Stomach (tissue), 9 donors: ENCODE measurements around the gene CD300H. TPM values are rescaled to one million over a fixed set of nuclear protein-coding genes. Genes with fewer than 3 reads are reported as not detected.

ENCODE experiments used
- DNase-seq, 2 donors: peaks; one replicate each; pipeline versions ENCODE4 v3.0.0 to v3.0.0-alpha.2; 2013 to 2019
- H3K27ac ChIP-seq, 5 donors: fragments of 200-600 bp in 4 of 5; sonication (generic) in 4 of 5; one replicate each; pipeline ENCODE4 v1.5.1; 2013 to 2019; ENCODE audit warnings: mild to moderate bottlenecking in 1 of 5, moderate library complexity in 1 of 5
- H3K27me3 ChIP-seq, 3 donors: fragments of 200-600 bp; sonication (generic); one replicate each; pipeline ENCODE4 v1.5.1; 2017 to 2019; ENCODE audit warnings: mixed run types in 1 of 3
- H3K36me3 ChIP-seq, 4 donors: fragments of 200-600 bp; sonication (generic); 1 replicate in 3 of 4; 2 replicates in 1 of 4; pipeline ENCODE4 v1.5.1; 2016 to 2019
- H3K4me1 ChIP-seq, 4 donors: fragments of 200-600 bp; sonication (generic); one replicate each; pipeline ENCODE4 v1.5.1; 2016 to 2019
- H3K4me3 ChIP-seq, 4 donors: fragments of 200-600 bp; sonication (generic) in 3 of 4; one replicate each; pipeline ENCODE4 v1.5.1; 2016 to 2019; ENCODE audit warnings: mild to moderate bottlenecking in 1 of 4
- H3K9me3 ChIP-seq, 4 donors: fragments of 200-600 bp; sonication (generic); one replicate each; pipeline ENCODE4 v1.5.1; 2016 to 2019
- EP300 ChIP-seq: sonication (generic); formaldehyde crosslinking; IDR thresholded peaks from one replicate; pipeline ENCODE4 v1.6.1; 2017; ENCODE audit warnings: antibody characterized with exemption
- POLR2A ChIP-seq, 4 donors: fragments of 450-650 bp; IDR thresholded peaks; one replicate each; pipeline ENCODE4 v1.6.1; 2016; ENCODE audit warnings: antibody characterized with exemption in 4 of 4, control low read depth in 2 of 4, mild to moderate bottlenecking in 1 of 4, moderate library complexity in 1 of 4
- POLR2AphosphoS5 ChIP-seq, 3 donors: sonication (generic); formaldehyde crosslinking; IDR thresholded peaks; one replicate each; pipeline ENCODE4 v1.6.1; 2016; ENCODE audit warnings: antibody characterized with exemption in 3 of 3
- WGBS, 5 donors: extraction: QIAGEN DNeasy Blood & Tissue Kit in 3 of 5; methylation state at CpG; one replicate each; pipeline versions ENCODE4 v1.1.5 to v1.1.7; 2013 to 2018; 5-methylcytosine and 5-hydroxymethylcytosine counted together
- intact Hi-C: fragments of 100-400 bp; cut with DNase I; formaldehyde crosslinking; loops from one replicate; pipeline ENCODE4 v1.15.1; 2023; ENCODE audit warnings: low total_unique reads
- polyA plus RNA-seq, 3 donors: library from polyadenylated mRNA; stranded (reverse); fragments of 200-250 nt; gene quantifications; one replicate each; pipeline ENCODE4 v1.2.3, GENCODE V29; 2013
- total RNA-seq, 5 donors: library from RNA; depleted of rRNA; stranded (reverse); fragments of >200 nt; gene quantifications; one replicate each; pipeline versions ENCODE4 v1.1.0 to v1.2.3, GENCODE V29; 2014 to 2016
- TF ChIP-seq, protein P1 (sequence below), 7 experiments: fragments of 450-650 bp in 4 of 7; fragments of 200-600 bp in 3 of 7; sonication (generic) in 3 of 7; IDR thresholded peaks; one replicate each; pipeline ENCODE4 v1.5.1; 2016 to 2019; ENCODE audit warnings: antibody characterized with exemption in 7 of 7, control low read depth in 2 of 7, mild to moderate bottlenecking in 1 of 7
- donor health status: healthy with polysubstance abuse.
- donor health status: Bipolar disorder and iron deficiency.
- donor health status: healthy.

Gene CD300H
- total and polyA plus RNA-seq, 8 donors: not detected

DNA sequence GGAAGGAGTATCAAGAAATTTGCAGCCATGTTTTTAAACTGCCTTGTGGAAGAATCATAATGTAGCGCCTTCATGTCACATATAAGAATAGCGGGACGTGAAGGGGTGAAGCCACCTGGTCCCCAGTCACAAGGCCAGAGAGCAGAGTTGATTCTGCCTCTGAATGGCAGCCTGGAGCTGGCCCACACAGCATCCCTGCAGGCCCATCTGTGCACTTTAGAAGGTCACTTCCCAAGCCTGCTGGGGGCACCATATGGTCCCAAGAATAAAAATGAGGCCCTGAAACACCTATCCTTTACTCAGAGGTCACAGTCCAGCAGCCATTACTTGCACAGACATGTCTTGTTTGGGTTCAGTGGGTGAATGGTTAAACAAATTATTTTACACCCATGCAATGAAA, 41.2 kb upstream of the CD300H start:
- peaks cover 0 to 12% (median 2%) of the 10 kb centered on the region in 4 donors for H3K4me1 ChIP-seq
- intact Hi-C loops: no loop called here
- no peak overlapping the region for H3K4me3 ChIP-seq
- WGBS, 5 donors: 82 to 98% (median 92%) methylated on average over 3 of the region's 3 CpGs
- peaks cover 0 to 40% (median 5%) of the 10 kb centered on the region in 3 donors for H3K27me3 ChIP-seq
- TF ChIP-seq, protein P1, sequence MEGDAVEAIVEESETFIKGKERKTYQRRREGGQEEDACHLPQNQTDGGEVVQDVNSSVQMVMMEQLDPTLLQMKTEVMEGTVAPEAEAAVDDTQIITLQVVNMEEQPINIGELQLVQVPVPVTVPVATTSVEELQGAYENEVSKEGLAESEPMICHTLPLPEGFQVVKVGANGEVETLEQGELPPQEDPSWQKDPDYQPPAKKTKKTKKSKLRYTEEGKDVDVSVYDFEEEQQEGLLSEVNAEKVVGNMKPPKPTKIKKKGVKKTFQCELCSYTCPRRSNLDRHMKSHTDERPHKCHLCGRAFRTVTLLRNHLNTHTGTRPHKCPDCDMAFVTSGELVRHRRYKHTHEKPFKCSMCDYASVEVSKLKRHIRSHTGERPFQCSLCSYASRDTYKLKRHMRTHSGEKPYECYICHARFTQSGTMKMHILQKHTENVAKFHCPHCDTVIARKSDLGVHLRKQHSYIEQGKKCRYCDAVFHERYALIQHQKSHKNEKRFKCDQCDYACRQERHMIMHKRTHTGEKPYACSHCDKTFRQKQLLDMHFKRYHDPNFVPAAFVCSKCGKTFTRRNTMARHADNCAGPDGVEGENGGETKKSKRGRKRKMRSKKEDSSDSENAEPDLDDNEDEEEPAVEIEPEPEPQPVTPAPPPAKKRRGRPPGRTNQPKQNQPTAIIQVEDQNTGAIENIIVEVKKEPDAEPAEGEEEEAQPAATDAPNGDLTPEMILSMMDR (IDR thresholded peaks at IDR 0.05): no peak
- no peak for TF ChIP-seq POLR2AphosphoS5 (IDR thresholded peaks at IDR 0.05)
- no peak for TF ChIP-seq EP300
- TF ChIP-seq POLR2A (IDR thresholded peaks at IDR 0.05): no peak
- no peak for DNase-seq
- no peaks in the 10 kb centered on the region for H3K36me3 ChIP-seq
- no peak overlapping the region for H3K27ac ChIP-seq
- H3K9me3 ChIP-seq: no peaks in the 10 kb centered on the region

DNA sequence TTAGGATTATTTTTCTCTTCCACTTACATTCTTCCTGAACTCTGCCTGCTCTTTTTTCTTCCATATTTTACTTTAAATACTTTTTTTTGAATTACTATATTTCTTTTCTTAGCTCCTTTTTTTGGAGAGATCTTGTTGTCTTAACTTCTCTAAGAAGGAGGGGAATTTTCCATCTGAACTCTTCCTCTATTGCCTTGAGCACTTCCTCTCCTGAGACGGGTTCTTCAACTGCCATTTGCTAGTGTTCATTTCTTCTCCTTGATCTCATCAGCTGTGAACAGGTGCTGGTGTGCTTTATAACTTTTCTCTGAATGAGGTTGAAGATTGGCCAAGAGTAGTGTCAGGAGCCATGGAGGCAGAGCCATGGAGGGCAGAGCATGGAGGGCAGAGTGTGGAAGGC, 39.9 kb upstream of the CD300H start:
- 52 to 66% (median 63%) methylated on average over 1 of the region's 1 CpG for WGBS, 5 donors
- Histone ChIP-seq H3K4me3 (no peak overlapping the region), H3K9me3 (no peaks in the 10 kb centered on the region), H3K27ac (no peak overlapping the region), H3K27me3 (peaks cover 0 to 40% (median 5%) of the 10 kb centered on the region in 3 donors), H3K36me3 (no peaks in the 10 kb centered on the region), H3K4me1 (peaks cover 0 to 12% (median 2%) of the 10 kb centered on the region in 4 donors)
- no peak for DNase-seq
- TF ChIP-seq EP300: no peak
- no peak for TF ChIP-seq POLR2A (IDR thresholded peaks at IDR 0.05)
- intact Hi-C loops: no loop called here

DNA sequence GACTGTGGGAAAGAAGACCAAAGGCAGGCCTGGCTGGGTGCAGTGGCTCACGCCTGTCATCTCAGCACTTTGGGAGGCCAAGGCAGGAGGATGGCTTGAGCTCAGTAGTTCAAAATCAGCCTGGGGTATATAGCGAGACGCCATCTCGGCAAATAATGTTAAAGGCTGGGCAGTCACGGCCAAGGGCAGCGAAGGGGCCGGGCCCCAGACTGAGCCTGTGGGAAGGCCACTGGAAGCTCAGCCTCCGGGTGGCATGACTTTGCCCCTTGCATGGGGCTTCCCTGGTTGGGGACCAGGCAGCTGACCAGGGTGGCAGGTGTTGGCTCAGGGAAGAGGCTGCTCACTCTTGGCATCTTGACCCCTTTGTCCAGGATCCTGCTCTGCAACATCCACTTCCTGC, 38.7 kb upstream of the CD300H start:
- Histone ChIP-seq H3K36me3 (no peaks in the 10 kb centered on the region), H3K9me3 (no peaks in the 10 kb centered on the region), H3K27me3 (peaks cover 0 to 40% (median 5%) of the 10 kb centered on the region in 3 donors), H3K4me1 (peaks cover 0 to 12% (median 2%) of the 10 kb centered on the region in 4 donors), H3K27ac (no peak overlapping the region), H3K4me3 (no peak overlapping the region)
- WGBS, 5 donors: 80 to 92% (median 87%) methylated on average over 8 of the region's 8 CpGs
- no peak for TF ChIP-seq POLR2A (IDR thresholded peaks at IDR 0.05)
- TF ChIP-seq, protein P1 (IDR thresholded peaks at IDR 0.05): no peak
- no peak for TF ChIP-seq POLR2AphosphoS5 (IDR thresholded peaks at IDR 0.05)
- no peak for TF ChIP-seq EP300
- no peak for DNase-seq
- intact Hi-C loops: no loop called here

DNA sequence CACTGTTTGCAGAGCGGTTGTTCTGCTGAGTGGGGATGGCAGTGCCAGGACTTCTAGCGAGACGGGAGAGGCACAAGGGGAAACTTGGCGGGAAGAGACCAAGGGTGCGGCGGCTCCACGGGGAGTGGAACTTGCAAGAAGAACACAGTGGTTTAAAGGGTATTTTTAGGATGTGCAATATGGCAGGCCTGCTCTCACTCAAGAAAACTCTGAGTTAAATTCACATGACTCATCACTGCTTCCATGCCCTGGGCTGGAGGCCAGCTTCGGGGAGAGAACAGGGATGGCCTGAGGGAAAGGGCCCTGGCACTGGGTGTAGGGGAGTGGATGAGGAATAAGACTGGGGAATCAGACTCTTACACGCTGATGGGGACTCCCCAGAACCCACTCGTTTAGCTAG, 38.1 kb upstream of the CD300H start:
- Histone ChIP-seq H3K27ac (peak overlapping the region in 2 of 5 donors; percentile 24 to 51), H3K27me3 (peaks cover 0 to 41% (median 5%) of the 10 kb centered on the region in 3 donors), H3K36me3 (no peaks in the 10 kb centered on the region), H3K9me3 (no peaks in the 10 kb centered on the region), H3K4me3 (no peak overlapping the region), H3K4me1 (peaks cover 0 to 12% (median 2%) of the 10 kb centered on the region in 4 donors)
- TF ChIP-seq POLR2A (IDR thresholded peaks at IDR 0.05) (no peak), EP300 (no peak), POLR2AphosphoS5 (IDR thresholded peaks at IDR 0.05) (peak in 1 of 3 donors; percentile 46)
- TF ChIP-seq, protein P1 (IDR thresholded peaks at IDR 0.05): no peak
- intact Hi-C loops: no loop called here
- WGBS, 5 donors: 45 to 67% (median 53%) methylated on average over 10 of the region's 10 CpGs
- DNase-seq: peak in 1 of 2 donors; percentile 56

DNA sequence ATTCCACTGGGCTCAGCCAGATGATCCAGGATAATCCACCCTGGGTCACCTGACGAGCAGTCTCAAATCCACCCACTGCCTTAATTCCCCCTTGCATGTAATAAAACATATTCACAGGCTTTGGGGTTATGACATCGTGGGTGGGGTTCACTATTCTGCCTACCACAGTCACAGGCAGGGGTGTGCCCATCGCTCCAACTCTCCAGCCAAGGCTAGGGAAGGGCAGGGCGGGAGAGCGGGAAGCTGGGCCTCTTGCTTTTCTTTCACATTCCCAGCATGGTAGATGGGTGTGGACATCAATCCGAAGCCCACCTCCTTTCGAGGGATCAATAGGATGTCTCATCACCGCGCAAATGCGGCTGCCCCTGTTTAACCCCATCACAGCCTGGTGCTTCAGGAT, 37.5 kb upstream of the CD300H start:
- H3K27ac ChIP-seq: peak overlapping the region in 2 of 5 donors; percentile 24 to 51
- TF ChIP-seq EP300 (no peak), POLR2AphosphoS5 (IDR thresholded peaks at IDR 0.05) (no peak)
- intact Hi-C loops: no loop called here
- H3K36me3 ChIP-seq: no peaks in the 10 kb centered on the region
- H3K9me3 ChIP-seq: no peaks in the 10 kb centered on the region
- DNase-seq: no peak
- peaks cover 0 to 35% (median 5%) of the 10 kb centered on the region in 3 donors for H3K27me3 ChIP-seq
- H3K4me1 ChIP-seq: peaks cover 0 to 12% (median 2%) of the 10 kb centered on the region in 4 donors
- 67 to 71% (median 69%) methylated on average over 10 of the region's 10 CpGs for WGBS, 5 donors
- no peak overlapping the region for H3K4me3 ChIP-seq
